MM.1S (cell line): ENCODE data around the gene DCP1B.

Experiments used
- DNase-seq: peaks from one replicate; pipeline ENCODE4 v3.0.0-alpha.2; 2015
- H2AFZ ChIP-seq: fragments of 300-600 bp; sonication (generic); 2 replicates; pipeline ENCODE4 v1.6.0; 2016; ENCODE audit warnings: antibody characterized with exemption, low read length
- H3F3A ChIP-seq: fragments of 300-600 bp; sonication (generic); 2 replicates; pipeline ENCODE4 v1.6.1; 2016; ENCODE audit warnings: mild to moderate bottlenecking, antibody characterized with exemption, low read length, moderate library complexity, mixed read lengths; ENCODE audit not compliant: insufficient read depth
- H3K27ac ChIP-seq: fragments of 300-600 bp; sonication (generic); 2 replicates; pipeline ENCODE4 v1.5.1; 2016; ENCODE audit warnings: mild to moderate bottlenecking, low read length
- H3K27me3 ChIP-seq: fragments of 300-600 bp; sonication (generic); replicated peaks from 2 replicates; pipeline ENCODE4 v1.6.0; 2016; ENCODE audit warnings: low read length; ENCODE audit not compliant: insufficient read depth
- H3K36me3 ChIP-seq: fragments of 300-600 bp; sonication (generic); replicated peaks from 2 replicates; pipeline ENCODE4 v1.6.1; 2016; ENCODE audit warnings: mild to moderate bottlenecking, low read length, mixed read lengths; ENCODE audit not compliant: insufficient read depth
- H3K4me1 ChIP-seq: fragments of 300-600 bp; sonication (generic); 2 replicates; pipeline ENCODE4 v1.6.1; 2016; ENCODE audit warnings: low read length, mixed read lengths
- H3K4me2 ChIP-seq: fragments of 300-600 bp; sonication (generic); 2 replicates; pipeline ENCODE4 v1.6.0; 2016; ENCODE audit warnings: low read depth, low read length
- H3K4me3 ChIP-seq: fragments of 300-600 bp; sonication (generic); 2 replicates; pipeline ENCODE4 v1.5.1; 2016; ENCODE audit warnings: low read length, mixed read lengths
- H3K79me2 ChIP-seq: fragments of 300-600 bp; sonication (generic); 2 replicates; pipeline ENCODE4 v1.6.1; 2016; ENCODE audit warnings: mixed run types, low read length, mixed read lengths
- H3K9ac ChIP-seq: fragments of 300-600 bp; sonication (generic); 2 replicates; pipeline ENCODE4 v1.6.1; 2016; ENCODE audit warnings: low read length, mixed read lengths
- H3K9me2 ChIP-seq: fragments of 300-600 bp; sonication (generic); replicated peaks from 2 replicates; pipeline ENCODE4 v1.6.1; 2016; ENCODE audit warnings: mild to moderate bottlenecking, low read length, mixed read lengths; ENCODE audit not compliant: insufficient read depth
- H3K9me3 ChIP-seq: fragments of 300-600 bp; sonication (generic); replicated peaks from 2 replicates; pipeline ENCODE4 v1.6.1; 2016; ENCODE audit warnings: mild to moderate bottlenecking, low read length, mixed read lengths; ENCODE audit not compliant: insufficient read depth
- H4K20me1 ChIP-seq: fragments of 300-600 bp; sonication (generic); 2 replicates; pipeline ENCODE4 v1.6.1; 2016; ENCODE audit warnings: mild to moderate bottlenecking, low read length, moderate library complexity, mixed read lengths; ENCODE audit not compliant: insufficient read depth
- EZH2 ChIP-seq: fragments of 300-600 bp; sonication (generic); optimal IDR thresholded peaks from 2 replicates; pipeline ENCODE3; 2017; ENCODE audit warnings: low read depth, mild to moderate bottlenecking, antibody characterized with exemption, low read length, mixed read lengths
- EZH2phosphoT487 ChIP-seq: fragments of 300-600 bp; sonication (generic); IDR thresholded peaks from 2 replicates; pipeline ENCODE4 v1.6.1; 2018; ENCODE audit warnings: antibody characterized with exemption, low read length
- TF ChIP-seq, protein P1 (sequence below): fragments of 300-600 bp; sonication (generic); IDR thresholded peaks from 2 replicates; pipeline ENCODE4 v1.5.1; 2016; ENCODE audit warnings: antibody characterized with exemption, low read length, mixed read lengths

The DCP1B gene

DNA sequence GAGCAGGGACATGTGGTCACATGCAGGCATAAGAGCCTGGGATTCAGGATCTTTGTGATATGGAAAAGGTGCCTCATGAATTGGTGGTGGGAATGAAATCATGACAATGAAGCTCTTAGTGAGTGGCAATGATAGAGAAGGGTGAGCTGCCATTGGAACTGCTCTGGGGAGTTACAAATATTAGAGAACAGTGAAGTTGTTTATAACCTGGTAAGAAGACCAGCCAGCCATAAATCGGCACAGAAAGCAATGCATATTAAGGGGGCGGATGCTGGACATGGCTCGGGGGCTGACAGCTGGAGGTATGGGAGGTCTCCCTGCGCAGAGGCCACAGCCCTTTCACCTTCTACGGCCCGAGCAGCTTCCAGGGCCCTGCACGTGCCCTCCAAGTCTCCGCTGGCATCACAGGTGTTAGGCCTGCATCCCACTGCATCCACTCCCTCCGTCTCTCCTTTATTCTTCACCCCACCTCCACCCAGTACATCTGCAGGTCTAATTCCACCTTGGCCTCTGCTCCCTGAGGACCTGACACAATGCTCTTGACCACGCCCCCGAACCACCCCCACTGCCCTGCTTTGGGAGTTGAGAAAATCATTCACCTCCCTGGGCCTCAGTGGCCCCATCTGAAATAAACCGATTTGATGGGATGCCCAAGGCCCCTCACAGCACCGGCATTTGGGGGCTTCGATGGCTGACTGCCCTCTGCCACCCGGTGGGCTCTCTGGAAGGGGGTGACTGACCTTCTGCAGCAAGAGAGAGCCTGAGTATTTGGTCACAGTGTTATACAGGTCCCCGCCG lies 89.9 kb downstream of the DCP1B start:
- Histone ChIP-seq H2AFZ (no peak overlapping the region), H3K4me1 (no peaks in the 10 kb centered on the region), H3K4me2 (no peak overlapping the region), H3K4me3 (no peak overlapping the region), H3K9me3 (no peaks in the 10 kb centered on the region), H3K27me3 (peaks cover 7% of the 10 kb centered on the region; the same call in 1 of the 2 replicates), H3F3A (no peaks in the 10 kb centered on the region), H3K9ac (no peak overlapping the region), H4K20me1 (no peaks in the 10 kb centered on the region), H3K79me2 (no peaks in the 10 kb centered on the region), H3K9me2 (no peaks in the 10 kb centered on the region), H3K27ac (no peak overlapping the region), H3K36me3 (no peaks in the 10 kb centered on the region)
- TF ChIP-seq EZH2phosphoT487 (no peak), EZH2 (no peak)
- TF ChIP-seq, protein P1, sequence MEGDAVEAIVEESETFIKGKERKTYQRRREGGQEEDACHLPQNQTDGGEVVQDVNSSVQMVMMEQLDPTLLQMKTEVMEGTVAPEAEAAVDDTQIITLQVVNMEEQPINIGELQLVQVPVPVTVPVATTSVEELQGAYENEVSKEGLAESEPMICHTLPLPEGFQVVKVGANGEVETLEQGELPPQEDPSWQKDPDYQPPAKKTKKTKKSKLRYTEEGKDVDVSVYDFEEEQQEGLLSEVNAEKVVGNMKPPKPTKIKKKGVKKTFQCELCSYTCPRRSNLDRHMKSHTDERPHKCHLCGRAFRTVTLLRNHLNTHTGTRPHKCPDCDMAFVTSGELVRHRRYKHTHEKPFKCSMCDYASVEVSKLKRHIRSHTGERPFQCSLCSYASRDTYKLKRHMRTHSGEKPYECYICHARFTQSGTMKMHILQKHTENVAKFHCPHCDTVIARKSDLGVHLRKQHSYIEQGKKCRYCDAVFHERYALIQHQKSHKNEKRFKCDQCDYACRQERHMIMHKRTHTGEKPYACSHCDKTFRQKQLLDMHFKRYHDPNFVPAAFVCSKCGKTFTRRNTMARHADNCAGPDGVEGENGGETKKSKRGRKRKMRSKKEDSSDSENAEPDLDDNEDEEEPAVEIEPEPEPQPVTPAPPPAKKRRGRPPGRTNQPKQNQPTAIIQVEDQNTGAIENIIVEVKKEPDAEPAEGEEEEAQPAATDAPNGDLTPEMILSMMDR = no peak
- no peak for DNase-seq

GRCh38 chr12:1913377-1914113 lies 90.7 kb downstream of the DCP1B start:
- Histone ChIP-seq H3K4me1 (no peaks in the 10 kb centered on the region), H3K4me3 (no peak overlapping the region), H3K79me2 (no peaks in the 10 kb centered on the region), H3K27ac (no peak overlapping the region), H3K36me3 (no peaks in the 10 kb centered on the region), H3K4me2 (no peak overlapping the region), H3K9me2 (no peaks in the 10 kb centered on the region), H3K9ac (no peak overlapping the region), H3F3A (no peaks in the 10 kb centered on the region), H3K27me3 (peaks cover 7% of the 10 kb centered on the region; the same call in 1 of the 2 replicates), H2AFZ (no peak overlapping the region), H4K20me1 (no peaks in the 10 kb centered on the region), H3K9me3 (no peaks in the 10 kb centered on the region)
- TF ChIP-seq, protein P1 = no peak
- TF ChIP-seq EZH2 = no peak
- no peak for TF ChIP-seq EZH2phosphoT487
- DNase-seq = no peak

- Histone ChIP-seq H3K27ac (no peak overlapping the region), H2AFZ (no peak overlapping the region), H3K79me2 (no peaks in the 10 kb centered on the region), H3K36me3 (no peaks in the 10 kb centered on the region), H3K4me2 (no peak overlapping the region), H3K9me3 (no peaks in the 10 kb centered on the region), H3K27me3 (peaks cover 5% of the 10 kb centered on the region; the same call in 1 of the 2 replicates), H3K9me2 (no peaks in the 10 kb centered on the region), H3F3A (no peaks in the 10 kb centered on the region), H3K4me3 (no peak overlapping the region), H4K20me1 (no peaks in the 10 kb centered on the region), H3K9ac (no peak overlapping the region), H3K4me1 (no peaks in the 10 kb centered on the region)
- no peak for DNase-seq
- TF ChIP-seq, protein P1 = no peak
- TF ChIP-seq EZH2 (no peak), EZH2phosphoT487 (no peak)
These were observed 91.5 kb downstream of the DCP1B start for GRCh38 chr12:1912580-1913376.
